IPS DF 4.7 (cell line): ENCODE data around the gene XXYLT1.
"Not testable (repeated sequence)": the region's sequence is repeated elsewhere in the genome, so short reads cannot be mapped to it uniquely, and the experiment has no call there.

Experiments used
- DNase-seq: peaks from one replicate; pipeline ENCODE4 v3.0.0-alpha.2; 2013; ENCODE audit warnings: low spot score; ENCODE audit errors: extremely low read depth

XXYLT1 gene

GRCh38 chr3:195208183-195208582 is 62.8 kb downstream of the XXYLT1 start:
- DNase-seq: no peak

- no peak for DNase-seq
Observed at GRCh38 chr3:195207731-195208130, 63.2 kb downstream of the XXYLT1 start.

GRCh38 chr3:195207056-195207455 is 63.9 kb downstream of the XXYLT1 start:
- DNase-seq: no peak

DNA sequence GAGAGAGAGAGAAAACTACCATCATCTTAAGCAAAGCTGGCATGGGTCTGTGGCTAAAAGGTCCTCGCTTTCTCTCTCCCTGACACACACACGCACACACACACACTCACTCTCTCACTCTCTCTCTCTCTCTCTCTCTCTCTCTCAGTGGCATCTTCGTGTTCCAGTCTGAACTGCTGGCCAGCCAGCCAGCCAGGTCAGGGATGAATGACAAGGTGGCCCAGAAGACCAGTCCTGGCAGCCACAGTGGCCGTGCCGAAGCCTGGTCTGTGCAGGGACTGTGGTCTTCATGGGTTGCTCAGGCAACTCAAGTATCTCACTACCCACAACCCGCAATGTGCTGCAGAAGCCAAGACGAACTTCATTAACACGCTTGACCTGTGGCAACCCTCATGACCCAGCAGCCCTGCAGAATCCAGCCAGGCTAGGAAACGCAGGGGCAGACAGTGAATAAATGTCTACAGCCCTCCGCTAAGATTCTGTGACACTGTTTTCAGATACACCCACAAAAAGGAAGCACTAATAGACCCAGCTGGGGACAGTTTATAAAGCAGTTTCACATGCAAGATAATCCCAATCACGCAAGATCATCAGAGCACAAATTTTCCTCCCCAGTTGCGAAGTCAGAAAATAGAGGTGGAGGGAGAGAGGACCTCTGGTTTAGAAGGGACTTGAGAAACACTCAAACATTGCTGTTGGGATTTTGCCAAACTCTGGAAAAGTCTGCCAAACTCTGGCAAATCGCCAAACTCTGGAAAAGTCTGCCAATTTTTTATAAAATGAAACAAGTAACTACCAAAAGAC is 66.4 kb downstream of the XXYLT1 start:
- no peak for DNase-seq

- no peak for DNase-seq
Observed at GRCh38 chr3:195203606-195204005, 67.4 kb downstream of the XXYLT1 start.

- DNase-seq: no peak
Observed at GRCh38 chr3:195201295-195201694, 69.7 kb downstream of the XXYLT1 start.

GRCh38 chr3:195200010-195200822 is 70.7 kb downstream of the XXYLT1 start:
- no peak for DNase-seq

DNA sequence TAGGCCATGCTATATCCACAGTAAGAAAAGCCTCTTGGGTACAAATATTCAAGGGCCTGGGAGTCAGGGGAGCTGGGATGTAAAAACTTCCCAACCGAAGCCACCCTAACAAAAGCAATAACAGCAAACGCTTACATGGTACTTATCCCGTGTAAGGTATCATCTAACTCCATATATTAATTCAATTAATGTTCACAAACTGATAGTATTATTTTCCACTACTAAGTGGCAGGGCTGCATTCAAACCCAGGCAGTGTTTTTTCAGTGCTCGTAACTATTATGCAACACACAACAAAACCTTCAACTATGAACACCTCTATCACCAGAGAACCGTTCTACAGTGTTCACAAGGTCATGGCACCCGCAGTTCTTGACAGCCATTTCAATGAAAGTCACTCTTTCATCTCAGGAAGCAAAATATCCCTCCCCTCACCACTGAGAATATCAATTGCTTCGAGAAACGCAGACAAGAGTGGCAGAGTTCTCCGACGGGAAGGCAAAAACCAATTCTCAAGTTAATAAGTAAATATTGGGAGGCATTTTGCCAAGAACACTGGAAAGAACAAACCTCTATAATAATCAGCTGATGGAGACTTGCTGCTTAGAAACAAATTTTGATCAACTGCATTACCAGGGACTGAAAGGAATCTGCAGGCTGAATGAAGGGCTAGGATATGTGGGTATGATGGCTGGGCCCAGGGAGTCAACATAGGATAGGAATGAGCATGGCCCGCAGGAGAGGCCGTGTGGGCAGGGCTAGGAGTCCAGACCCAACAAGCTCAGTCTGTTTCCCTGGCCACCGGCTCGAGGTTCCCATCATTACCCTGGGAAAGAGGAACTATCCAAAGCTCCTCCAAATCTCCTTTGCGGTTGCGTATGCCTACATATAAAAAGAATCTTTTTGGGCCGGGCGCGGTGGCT is 72.3 kb downstream of the XXYLT1 start:
- no peak for DNase-seq

GRCh38 chr3:195197765-195198425 is 73.1 kb downstream of the XXYLT1 start:
- DNase-seq: no peak

DNA sequence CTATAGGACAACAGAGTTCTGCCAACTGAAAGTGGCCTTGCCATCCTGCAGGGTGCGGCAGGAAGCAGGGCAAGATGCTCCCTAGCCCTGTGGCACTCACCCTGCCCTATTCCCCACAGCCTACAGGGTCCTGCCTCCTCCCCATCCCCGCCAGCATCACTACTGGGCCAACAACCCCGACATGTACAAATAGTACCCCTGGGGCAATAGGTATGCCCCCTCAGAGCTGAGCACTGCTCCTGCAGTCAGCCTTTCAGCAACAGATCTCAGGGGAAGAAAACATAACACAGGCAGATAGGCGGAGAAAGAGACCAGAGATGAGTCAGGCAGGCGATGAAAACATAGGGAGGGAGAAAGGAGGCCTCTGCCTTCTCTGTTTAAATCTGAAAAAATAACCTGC is 74.7 kb downstream of the XXYLT1 start:
- DNase-seq: no peak

DNA sequence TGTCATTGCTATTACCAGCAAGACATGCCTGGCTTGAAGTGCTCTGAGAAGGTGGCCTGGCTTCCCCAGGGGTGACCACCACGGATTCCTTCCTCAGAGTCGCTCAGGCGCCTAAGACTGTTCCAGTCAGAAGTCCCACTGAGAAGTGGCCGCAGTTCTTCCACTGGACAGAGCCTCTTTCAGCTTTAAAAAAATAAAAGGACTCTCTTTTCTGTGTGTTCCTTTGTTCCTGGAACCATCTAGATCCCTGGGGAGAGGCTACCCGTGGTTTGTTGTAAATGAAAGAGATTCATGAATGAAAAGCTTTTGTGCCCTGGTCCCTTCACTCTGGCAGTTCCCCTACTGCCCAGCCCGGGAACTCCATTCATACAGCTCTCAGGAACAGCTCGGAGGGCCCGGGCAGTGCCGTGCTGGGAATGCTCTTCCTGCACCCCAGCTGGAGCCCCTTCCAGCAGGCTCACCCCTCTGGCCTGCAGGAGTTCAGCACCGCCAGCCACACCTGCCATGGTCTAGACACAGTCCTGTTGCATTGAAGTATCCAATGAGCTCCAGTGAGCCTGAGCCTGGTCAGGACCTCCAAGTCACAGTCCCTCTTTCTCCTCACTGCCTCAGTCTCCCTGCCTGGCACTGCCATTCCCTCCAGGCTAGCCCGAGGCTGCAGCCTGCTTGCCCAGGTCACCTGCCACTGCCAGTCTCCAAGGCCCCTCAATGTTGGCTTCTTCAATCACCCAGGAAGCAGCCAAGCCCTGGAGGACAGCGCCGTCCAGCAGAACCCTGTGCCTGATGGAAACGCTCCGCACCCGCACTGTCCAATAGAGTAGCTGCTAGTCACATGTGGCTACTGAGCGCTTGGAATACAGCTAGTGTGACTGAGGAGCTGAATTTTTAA is 75.4 kb downstream of the XXYLT1 start:
- DNase-seq: peak; percentile 36

GRCh38 chr3:195194559-195195206 is 76.3 kb downstream of the XXYLT1 start:
- no peak for DNase-seq

DNA sequence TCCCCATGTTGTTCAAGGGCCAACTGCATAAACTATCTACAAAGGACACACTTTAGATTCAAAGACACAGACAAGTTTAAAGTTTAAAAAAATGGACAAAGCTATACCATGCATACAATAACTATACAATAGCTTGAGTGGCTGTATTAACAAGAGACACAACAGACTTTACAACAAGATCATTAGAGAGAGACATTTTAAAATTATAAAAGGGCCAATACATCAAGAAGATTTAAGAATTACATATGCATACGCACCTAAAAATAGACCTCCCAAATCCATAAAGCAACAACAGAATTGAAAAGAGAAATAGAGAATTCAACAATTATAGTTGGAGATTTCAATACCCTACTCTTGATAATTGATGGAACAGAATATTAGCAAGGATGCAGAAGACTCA is 79.4 kb downstream of the XXYLT1 start:
- DNase-seq: no peak

DNA sequence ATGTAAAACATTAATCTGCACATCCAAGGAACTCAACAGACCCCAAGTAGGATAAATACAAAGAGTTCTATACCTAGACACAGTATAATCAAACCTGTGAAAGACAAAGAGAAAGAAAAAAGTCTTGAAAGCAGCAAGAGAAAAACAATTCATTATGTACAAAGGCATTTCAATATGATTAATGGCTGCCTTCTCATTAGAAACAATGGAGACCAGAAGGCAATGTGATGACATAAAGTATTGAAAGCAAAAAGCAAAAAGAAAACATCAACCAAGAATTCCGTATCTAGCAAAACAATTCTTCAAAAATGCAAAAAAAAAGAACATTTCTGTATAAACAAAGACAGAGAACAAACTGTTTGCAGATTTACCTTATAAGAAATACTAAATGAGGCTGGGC is 81.1 kb downstream of the XXYLT1 start:
- DNase-seq: no peak

- no peak for DNase-seq
Observed at GRCh38 chr3:195188426-195188927, 82.5 kb downstream of the XXYLT1 start.

- no peak for DNase-seq
Observed at GRCh38 chr3:195187609-195188425, 83.1 kb downstream of the XXYLT1 start.

GRCh38 chr3:195186710-195187047 is 84.3 kb downstream of the XXYLT1 start:
- not testable (repeated sequence) for DNase-seq

GRCh38 chr3:195186041-195186709 is 84.8 kb downstream of the XXYLT1 start:
- no peak for DNase-seq
